ENCODE results near the gene THNSL1.
"Not testable (repeated sequence)": the region's sequence is repeated elsewhere in the genome, so short reads cannot be mapped to it uniquely, and the experiment has no call there.

THNSL1 gene

DNA sequence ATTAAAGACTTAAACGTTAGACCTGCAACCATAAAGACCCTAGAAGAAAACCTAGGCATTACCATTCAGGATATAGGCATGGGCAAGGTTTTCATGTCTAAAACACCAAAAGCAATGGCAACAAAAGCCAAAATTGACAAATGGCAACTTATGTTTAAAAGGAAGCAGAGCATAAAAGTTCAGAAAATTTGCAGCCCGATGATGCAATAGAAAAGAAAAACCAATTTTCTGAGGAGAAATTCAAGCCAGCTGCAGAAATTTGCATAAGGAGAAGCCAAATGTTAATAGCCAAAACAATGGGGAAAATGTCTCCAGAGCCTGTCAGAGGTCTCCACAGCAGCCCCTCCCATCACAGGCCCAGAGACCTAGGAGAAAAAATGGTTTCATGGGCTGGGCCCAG is 4.8 kb upstream of the THNSL1 start:
- DNase-seq: not testable (repeated sequence)

DNA sequence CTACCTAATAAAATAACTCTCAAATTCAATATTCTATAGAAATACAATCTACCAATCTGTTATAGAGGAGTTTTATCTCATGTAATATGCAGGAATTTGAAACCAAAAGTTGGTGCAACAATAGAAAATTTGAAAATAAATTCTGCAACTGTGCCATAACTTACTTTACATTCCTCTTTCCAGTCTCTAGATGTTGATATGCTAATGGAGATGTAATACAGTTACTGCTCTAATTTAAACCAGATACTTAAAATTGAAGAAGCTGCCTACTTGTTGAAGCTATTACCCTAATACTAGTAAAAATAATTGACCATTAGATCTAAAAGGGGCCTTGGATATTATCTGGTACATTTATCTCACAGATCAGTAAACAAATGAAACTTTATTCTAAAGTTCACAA is 1.8 kb upstream of the THNSL1 start:
- DNase-seq: no peak

DNA sequence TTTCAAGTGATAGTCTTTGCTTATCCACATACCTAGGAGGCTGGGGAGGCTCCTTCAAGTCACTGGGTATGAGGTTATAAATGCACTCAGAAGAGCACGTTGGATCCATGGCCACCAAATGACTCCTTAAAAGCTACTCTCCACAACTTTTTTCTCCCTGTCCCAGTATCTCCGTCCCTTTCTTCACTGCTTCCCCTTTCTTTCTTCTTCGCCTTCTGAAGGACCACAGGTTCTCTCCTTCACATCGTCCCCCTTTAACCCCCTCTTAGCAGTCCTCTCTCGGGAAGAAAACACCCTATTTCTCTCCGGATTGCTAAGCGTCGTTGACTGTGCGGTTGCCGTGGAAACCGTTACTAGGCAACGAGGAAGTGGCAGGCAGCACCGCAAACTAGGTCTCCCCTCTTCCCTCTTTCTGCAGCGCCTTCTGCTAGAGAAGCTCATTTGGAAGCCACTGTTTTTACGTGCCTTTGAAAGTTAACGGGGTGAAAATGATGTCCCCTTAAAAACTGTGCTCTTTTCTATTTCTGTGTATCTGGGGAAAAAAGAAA is 510 bp upstream of the THNSL1 start, which contains the start of gene ENKUR:
TSS of gene ENKUR (minus strand) at position 331 of the 548 bp plus-strand sequence. CDS start at position 109, 222 bp downstream.
- peak; percentile 90 for DNase-seq

DNA sequence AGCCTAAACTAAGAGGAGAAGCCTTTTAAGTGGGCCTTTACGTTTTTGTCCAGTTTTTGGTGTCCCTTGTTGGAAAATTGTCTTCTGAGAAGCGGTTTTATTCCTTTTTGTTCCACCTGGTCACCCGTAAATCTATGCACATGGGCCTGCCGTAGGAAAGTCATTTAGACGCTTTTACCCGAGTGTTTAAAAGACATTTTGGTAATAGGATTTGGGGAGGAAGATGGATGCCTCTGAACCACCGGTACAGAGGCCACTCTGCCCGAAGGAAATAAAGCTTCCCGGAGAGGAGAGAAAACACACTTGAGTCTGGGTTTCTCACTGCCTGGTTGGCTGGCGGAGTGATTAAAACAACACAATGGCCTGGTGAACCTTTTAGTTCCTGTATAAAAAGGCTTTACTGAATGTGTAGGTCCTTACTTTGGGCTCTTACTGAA is 760 bp downstream of the THNSL1 start:
- peak; percentile 14 for DNase-seq

GRCh38 chr10:25017661-25018060 is 1.2 kb downstream of the THNSL1 start:
- DNase-seq: no peak

GRCh38 chr10:25018703-25019102 is 2.3 kb downstream of the THNSL1 start:
- no peak for DNase-seq

- no peak for DNase-seq
Measured at GRCh38 chr10:25023278-25023677, 6.9 kb downstream of the THNSL1 start.

DNA sequence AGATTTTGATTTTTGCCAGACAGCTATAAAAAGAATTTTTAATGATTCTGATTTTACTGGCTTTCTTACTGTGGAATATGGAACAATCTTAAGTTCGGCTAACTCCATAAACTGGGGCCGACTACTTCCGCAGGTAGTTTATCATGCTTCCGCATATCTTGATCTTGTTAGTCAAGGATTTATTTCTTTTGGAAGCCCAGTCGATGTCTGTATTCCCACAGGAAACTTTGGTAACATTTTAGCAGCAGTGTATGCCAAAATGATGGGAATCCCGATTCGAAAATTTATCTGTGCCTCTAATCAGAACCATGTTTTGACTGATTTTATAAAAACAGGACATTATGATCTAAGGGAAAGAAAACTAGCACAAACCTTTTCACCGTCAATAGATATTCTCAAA is 8.1 kb downstream of the THNSL1 start:
- DNase-seq: no peak

DNA sequence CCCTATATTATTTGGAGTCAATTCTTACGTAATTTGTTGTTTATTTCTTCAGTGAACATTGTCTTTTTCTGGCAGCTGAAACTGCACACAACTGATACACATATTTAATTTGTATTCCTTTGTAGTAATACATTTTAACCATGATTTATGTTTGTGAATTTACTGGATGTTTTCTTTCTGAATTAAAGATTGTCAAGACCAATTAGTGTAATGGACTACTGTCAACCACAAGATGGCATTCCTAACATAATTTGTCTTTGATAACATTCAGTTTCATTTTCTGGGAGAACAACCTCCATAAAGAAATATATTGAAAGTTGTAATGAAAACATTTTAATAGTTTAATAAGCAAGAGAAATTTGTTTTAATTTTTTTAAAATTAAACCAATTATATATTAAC is 10.1 kb downstream of the THNSL1 start:
- no peak for DNase-seq

- DNase-seq: no peak
Measured at GRCh38 chr10:25028711-25029110, 12.3 kb downstream of the THNSL1 start.

GRCh38 chr10:25029519-25029918 is 13.1 kb downstream of the THNSL1 start:
- no peak for DNase-seq

GRCh38 chr10:25036381-25036780 is 20.0 kb downstream of the THNSL1 start:
- no peak for DNase-seq

DNA sequence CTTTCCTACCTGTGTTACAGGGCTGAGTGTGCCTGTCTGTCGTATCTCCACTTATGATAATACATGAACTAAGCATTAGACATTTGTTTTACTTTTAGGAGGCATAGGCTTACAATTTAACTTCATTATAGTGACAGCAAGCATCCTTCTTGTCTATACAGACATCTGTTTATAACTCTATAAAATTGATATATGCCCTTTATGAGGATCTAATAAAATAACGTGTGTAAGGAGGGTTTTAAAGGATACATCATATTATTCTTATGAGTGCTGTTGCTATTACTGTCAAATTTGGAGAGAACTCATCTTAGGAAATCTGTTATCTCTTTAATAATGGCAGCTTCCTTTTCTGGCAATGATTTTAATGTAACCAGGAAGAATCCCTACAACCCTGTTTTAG is 21.9 kb downstream of the THNSL1 start:
- DNase-seq: no peak

DNA sequence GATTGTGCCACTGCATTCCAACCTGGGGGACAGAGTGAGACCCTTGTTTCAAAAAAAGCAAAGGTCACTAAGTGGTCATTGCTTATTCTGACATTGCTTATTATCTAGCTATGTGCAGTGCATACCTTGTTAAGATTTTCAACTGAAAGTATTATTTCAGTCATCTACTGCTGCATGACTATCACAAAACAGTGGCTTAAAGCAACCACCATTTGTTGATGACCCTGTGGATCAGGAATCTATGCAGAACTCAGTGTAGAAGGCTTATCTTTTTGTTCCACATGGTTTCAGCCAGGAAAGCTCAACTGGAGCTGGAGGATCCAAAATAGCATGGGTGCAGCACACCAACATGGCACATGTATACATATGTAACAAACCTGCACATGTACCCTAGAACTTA is 23.1 kb downstream of the THNSL1 start:
- no peak for DNase-seq

GRCh38 chr10:25046641-25047040 is 30.2 kb downstream of the THNSL1 start:
- no peak for DNase-seq

DNA sequence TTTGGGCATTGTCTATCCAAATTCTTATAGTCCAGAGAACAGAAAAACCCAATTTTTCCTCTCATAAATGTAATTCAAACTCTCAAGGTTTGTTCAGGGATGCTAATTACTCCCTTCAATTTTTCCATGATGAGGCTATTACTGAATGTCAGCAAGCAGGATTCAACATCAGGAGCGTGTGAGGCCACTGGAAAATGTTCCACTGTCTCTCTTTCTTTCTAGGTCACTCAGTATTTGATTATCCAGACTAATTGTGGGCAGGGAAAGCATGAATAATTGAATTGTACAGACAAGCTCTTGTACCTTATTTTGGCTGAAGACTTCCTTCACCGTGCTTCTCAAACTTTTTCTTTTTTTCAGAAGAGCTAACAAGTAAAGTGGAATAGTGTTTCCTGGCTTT is 30.7 kb downstream of the THNSL1 start:
- no peak for DNase-seq

- no peak for DNase-seq
Measured at GRCh38 chr10:25047591-25048301, 31.3 kb downstream of the THNSL1 start.

DNA sequence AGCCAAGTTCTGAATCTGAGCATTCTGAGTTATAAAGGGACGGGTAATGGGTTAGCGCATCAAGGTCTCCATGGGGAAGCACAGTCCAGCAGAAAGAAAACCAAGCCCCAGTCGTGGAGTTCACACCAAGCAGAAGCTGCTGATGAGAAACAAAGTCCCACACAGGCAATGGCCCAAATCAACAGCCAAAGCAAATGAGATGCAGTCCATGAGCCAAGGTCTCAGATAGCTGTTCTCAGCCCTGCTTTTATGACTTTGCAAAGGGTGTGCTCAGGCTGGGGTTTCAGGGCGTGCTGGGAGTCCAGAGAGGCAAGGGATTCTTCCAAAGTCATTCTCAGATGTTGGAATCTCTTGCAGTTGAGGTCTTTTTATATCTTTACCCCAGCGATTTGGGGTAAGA is 32.0 kb downstream of the THNSL1 start:
- DNase-seq: no peak

DNA sequence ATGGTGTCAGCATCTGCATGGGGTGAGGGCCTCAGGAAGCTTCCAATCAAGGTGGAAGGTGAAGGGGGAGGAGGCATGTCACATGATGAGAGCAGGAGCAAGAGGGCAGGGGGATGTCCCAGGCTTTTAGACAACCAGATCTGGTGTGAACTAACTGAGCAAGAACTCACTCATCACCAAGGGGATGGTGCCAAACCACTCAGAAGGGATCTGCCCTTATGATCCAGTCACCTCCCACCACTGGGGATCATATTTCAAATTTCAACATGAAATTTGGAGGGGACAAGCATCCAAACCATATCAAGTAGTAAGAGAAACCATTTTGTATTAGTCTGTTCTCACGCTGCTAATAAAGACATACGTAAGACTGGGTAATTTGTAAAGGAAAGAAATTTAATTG is 33.6 kb downstream of the THNSL1 start:
- DNase-seq: no peak

DNA sequence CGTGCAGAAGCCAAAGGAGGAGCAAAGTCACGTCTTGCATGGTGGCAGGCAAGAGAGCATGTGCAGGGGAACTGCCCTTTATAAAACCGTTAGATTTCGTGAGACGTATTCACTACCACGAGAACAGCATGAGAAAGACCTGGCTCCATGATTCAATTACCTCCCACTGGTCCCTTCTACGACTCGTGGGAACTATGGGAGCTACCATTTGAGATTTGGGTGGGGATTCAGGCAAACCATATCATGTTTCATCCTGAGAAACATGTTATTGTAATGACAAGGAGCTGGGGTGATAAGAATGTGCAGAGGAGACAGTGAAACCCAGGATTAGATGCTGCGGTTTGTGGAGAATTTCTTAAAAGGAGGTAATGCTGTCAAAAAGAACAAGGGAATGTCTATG is 34.0 kb downstream of the THNSL1 start:
- DNase-seq: no peak

GRCh38 chr10:25052012-25052411 is 35.6 kb downstream of the THNSL1 start:
- no peak for DNase-seq

DNA sequence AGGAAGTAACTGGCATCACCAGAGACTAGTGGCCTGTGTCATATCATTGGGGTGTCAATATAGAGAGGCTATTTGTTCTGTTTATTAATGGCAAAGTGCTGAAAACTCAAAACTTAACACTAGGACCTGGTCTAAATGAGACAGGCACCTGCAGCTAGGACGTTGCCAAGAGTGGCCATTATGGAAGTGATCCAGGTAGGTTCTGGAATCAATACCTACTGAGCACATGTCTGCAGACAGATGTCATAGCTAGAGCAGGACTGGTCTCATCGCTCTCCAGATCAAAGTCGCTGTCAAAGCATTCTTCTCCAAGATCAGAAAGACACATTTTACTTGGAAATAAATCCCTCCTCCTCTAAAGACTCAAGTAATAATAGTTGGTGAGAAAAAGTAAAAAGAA is 40.3 kb downstream of the THNSL1 start:
- DNase-seq: no peak

- DNase-seq: no peak
Measured at GRCh38 chr10:25057886-25058285, 41.5 kb downstream of the THNSL1 start.

DNA sequence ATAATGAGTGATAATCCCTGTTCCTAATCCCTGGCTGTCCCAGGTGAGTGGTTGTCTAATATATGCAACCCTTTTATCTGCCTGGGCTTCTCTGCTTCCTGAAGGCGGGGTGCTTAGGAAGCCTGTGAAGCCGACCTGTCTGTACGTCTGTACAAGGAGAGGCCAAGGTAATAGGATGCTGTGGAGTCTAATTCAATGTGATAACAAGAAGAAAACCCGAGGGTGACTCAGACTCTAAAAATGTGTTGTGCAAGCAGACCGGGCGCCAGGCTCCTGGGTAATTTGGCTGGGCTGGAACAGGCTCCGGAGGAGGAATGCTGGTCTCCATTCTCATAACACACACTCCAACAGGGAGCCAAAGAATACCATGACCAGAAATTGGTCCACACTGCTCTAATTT is 43.6 kb downstream of the THNSL1 start:
- DNase-seq: no peak

DNA sequence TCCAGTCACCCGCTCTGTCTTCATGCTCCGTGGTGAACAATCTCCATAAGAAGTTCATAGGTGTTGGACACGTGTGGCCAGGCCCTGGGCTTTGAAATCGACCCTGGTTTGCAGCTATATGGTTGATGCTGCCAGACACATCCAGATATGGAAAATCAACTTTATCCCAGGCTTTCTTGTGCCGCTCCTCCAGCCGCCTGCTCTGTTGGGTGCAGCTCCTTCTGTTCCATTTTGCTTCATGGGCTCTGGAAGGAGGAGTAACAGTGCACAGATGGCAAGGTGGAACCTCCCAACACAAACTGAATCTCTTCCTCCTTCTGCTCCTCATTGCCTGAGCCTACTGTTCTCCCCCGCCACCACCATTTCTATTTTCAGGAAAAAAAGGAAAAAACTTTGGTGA is 44.7 kb downstream of the THNSL1 start:
- no peak for DNase-seq
